Activated CD8-positive, alpha-beta memory T cell treated with anti-CD3 and anti-CD28 coated beads for 1 hour (primary cell): ENCODE results near the gene MEGF11.
"Not testable (repeated sequence)": the region's sequence is repeated elsewhere in the genome, so short reads cannot be mapped to it uniquely, and the experiment has no call there.

Experiments used
- DNase-seq, 2 donors: peaks; one replicate each; pipeline ENCODE4 v3.0.0-alpha.2; 2020; ENCODE audit warnings: low read depth in 1 of 2; ENCODE audit errors: extremely low read depth in 1 of 2

Gene MEGF11

GRCh38 chr15:65982627-65983322 is 270.8 kb downstream of the MEGF11 start:
- no peak for DNase-seq

DNA sequence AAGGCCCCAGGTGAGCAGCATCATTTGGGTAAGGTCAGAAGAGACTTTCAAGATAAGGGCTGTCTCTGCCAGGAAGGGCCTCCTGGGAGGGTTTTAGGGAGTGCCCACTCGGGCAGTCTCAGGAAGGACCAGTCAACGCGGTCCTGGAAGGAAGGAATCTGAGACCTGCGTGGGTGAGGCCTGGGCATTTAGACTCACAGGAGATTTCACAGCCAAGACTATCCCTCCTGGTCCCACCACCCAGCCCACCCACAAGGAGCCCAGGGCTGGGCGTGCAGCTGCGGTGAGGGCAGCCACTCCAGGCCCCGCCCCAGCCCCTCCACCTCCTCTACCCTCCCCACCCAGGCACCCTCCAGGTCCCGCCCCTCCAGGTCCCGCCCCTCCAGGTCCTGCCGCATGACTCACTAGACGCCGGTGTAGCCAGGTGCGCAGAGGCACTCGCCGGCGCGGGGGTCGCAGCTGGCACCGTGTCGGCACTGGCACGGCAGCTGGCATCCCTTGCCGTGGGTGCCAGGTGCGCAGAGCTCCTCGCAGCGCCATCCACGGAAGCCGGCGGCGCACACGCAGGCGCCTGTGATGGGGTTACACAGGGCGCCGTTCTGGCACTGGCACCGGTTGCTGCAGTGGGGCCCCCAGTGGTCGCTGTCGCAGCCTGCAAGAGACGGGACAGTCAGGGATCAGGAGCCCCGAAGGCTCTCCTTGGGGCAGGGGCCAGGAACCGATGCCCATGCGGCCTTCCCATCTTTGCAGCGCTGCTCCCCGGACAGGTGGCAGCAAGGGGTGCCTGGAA is 271.5 kb downstream of the MEGF11 start:
- DNase-seq: peak; percentile 56 to 58

- no peak for DNase-seq
Measured at GRCh38 chr15:65980824-65981456, 272.6 kb downstream of the MEGF11 start.

- DNase-seq: no peak
Measured at GRCh38 chr15:65979837-65980236, 273.7 kb downstream of the MEGF11 start.

GRCh38 chr15:65979316-65979715 is 274.2 kb downstream of the MEGF11 start:
- DNase-seq: no peak

- DNase-seq: no peak
Measured at GRCh38 chr15:65978110-65978509, 275.4 kb downstream of the MEGF11 start.

GRCh38 chr15:65976196-65976595 is 277.4 kb downstream of the MEGF11 start:
- not testable (repeated sequence) for DNase-seq

GRCh38 chr15:65971741-65971995 is 281.9 kb downstream of the MEGF11 start:
- DNase-seq: no peak

GRCh38 chr15:65970937-65971740 is 282.4 kb downstream of the MEGF11 start:
- DNase-seq: no peak

GRCh38 chr15:65969865-65970816 is 283.4 kb downstream of the MEGF11 start:
- DNase-seq: no peak

DNA sequence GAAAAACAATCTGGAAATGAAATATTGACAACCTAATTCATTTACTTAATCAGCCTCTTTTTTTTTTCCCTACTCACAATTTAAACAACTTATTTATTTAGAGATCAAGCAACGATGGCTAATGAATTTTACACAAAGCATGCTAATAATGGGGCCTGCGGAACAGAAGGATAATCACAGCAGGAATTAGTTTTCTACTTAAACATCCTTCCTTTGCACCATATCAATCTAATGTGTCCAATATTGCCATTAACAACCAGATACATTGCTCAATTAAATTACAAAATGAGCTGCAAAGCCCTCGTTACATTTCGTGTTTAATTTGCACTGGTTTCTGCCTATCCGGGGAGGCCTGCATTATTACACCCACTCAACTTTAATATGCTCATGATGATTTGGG is 285.0 kb downstream of the MEGF11 start:
- no peak for DNase-seq

DNA sequence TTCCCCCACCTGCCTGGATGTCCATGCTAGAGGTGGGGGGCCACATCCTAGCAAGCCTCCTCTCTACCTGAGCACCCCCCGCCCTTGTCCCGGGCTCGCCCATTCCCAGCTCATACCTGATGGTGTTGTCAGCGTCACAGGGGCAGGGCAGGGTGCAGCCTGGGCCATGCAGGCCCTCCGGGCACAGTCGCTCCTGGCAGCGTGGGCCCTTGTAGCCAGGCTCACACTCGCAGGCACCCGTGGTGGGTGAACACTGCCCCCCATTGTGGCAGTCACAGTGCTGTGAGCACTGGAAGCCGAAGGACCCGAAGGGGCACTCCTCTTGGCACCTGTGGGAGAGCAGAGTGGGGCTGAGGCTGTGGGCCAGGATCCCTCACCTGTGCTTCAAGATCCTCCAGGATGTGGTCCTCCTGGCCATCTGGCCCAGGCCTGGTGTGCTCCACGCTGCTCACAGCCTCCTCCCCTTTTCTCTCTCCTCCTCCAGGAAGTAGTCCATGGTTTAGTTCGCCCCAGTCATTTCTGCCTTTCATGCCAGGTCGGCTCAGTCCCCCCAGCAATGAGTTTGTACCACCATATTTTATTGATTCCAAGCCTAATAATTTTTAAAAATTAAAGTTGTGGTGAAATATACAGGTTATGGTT is 288.6 kb downstream of the MEGF11 start:
- DNase-seq: no peak

- no peak for DNase-seq
Measured at GRCh38 chr15:65963911-65964482, 289.6 kb downstream of the MEGF11 start.

GRCh38 chr15:65963358-65963757 is 290.2 kb downstream of the MEGF11 start:
- no peak for DNase-seq

DNA sequence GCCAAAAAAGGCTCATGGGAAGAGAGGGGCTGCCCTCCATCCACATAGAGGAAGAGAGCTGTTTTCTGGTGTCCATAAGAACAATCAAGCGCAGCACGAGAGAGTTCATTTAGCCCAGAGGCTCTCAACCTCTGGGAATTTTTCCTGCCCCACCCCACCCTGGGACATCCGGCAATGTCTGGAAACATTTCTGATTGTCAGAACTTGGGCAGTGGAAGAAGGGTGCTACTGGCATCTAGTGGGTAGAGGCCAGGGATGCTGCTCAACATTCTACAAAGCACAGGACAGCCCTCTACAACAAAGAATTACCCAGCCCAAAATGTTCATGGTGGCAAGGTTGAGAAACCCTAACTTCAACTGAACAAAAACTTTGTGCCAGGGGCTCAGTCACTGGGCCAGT is 291.4 kb downstream of the MEGF11 start:
- DNase-seq: no peak

DNA sequence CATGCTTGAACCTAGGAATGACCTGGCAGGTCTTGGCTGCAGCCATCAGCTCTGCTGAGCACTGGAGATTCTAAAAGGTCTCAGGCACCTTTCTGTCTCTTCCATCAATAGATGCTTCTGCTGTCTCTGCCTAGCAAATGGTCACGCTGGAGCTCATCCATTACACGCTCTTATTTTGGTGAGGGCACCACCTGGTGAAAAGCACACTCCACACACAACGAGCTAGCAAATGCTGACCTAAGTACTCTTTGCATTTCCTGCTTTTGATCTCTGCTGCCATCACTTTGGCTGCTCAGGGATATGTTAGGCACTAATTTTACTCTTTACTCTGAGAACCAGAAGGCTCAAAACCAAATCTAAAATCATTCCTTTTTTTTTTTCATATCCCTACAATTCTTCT is 293.0 kb downstream of the MEGF11 start:
- no peak for DNase-seq

GRCh38 chr15:65958835-65959234 is 294.7 kb downstream of the MEGF11 start:
- DNase-seq: no peak

DNA sequence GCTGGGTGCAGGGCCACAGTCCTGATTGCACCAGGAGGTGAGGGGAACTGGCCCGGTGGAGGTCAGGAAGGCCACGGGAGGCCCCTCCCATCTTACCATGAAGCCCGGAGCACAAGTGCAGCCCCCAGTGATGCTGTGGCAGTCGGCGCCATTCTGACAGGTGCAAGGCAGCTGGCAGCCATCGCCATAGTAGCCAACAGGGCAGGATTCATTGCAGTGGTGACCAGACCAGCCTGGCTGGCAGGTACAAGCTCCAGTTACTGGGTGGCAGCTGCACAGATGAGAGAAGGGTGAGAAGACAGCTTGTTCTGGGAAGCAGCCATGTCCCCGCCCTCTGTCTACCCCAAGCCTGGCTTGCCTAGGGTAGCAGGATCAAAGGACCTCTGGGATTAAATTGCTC is 296.1 kb downstream of the MEGF11 start:
- no peak for DNase-seq

DNA sequence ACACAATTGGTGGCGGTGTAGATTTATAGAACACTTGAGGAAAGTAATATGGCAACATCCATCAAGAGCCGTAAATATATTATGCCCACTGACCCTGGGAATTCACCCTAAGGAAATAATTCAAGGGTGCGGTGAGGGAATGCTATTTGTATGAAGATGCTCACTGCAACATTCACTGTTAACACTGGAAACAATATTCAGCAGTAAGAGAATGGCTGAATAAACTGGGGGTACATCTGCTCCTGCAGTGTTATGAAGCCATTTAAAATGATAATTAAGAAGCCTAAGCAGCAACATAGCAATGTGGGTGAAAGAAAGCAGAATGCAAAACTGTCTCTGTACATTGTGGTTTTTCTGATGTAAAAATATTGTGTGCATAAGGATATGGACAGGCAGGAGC is 296.7 kb downstream of the MEGF11 start:
- DNase-seq: no peak
